HG02970 (cell line): ENCODE measurements around the gene KLRC2.
"Not testable (repeated sequence)": the region's sequence is repeated elsewhere in the genome, so short reads cannot be mapped to it uniquely, and the experiment has no call there.

Experiments
- ATAC-seq: cut with Tn5 transposase; IDR thresholded peaks from one replicate; pipeline ENCODE4 v1.9.1; 2021; ENCODE audit warnings: mild to moderate bottlenecking, moderate library complexity, moderate number of reproducible peaks; ENCODE audit not compliant: unreplicated experiment, low FRiP score

Gene KLRC2

GRCh38 chr12:10435816-10436215, at the start of gene KLRC2:
TSS of gene KLRC2 (minus strand) at chr12:10436010. CDS start at chr12:10435986, 24 bp downstream.
- not testable (repeated sequence) for ATAC-seq

- ATAC-seq = not testable (repeated sequence)
Observed at GRCh38 chr12:10481901-10482300, 46.1 kb upstream of the KLRC2 start.

- not testable (repeated sequence) for ATAC-seq
Observed at GRCh38 chr12:10472808-10473207, 37.0 kb upstream of the KLRC2 start.

- ATAC-seq = no peak
Observed at GRCh38 chr12:10469701-10470100, 33.9 kb upstream of the KLRC2 start.

GRCh38 chr12:10466311-10466710, 30.5 kb upstream of the KLRC2 start:
- ATAC-seq = no peak

- no peak for ATAC-seq
Observed at GRCh38 chr12:10457760-10458159, 21.9 kb upstream of the KLRC2 start.

GRCh38 chr12:10456856-10457255, 21.0 kb upstream of the KLRC2 start:
- ATAC-seq = no peak

GRCh38 chr12:10455766-10456165, 20.0 kb upstream of the KLRC2 start:
- no peak for ATAC-seq

GRCh38 chr12:10454531-10454930, 18.7 kb upstream of the KLRC2 start:
- no peak for ATAC-seq

GRCh38 chr12:10453156-10453555, 17.3 kb upstream of the KLRC2 start, which contains the start of gene KLRC1:
TSS of gene KLRC1 (minus strand) at chr12:10453377. CDS start at chr12:10451156, 2,221 bp downstream.
- no peak for ATAC-seq

GRCh38 chr12:10448236-10448635, 12.4 kb upstream of the KLRC2 start:
- ATAC-seq = no peak

GRCh38 chr12:10446052-10446451, 10.2 kb upstream of the KLRC2 start:
- not testable (repeated sequence) for ATAC-seq

GRCh38 chr12:10441144-10441543, 5.3 kb upstream of the KLRC2 start:
- not testable (repeated sequence) for ATAC-seq

- ATAC-seq = not testable (repeated sequence)
Observed at GRCh38 chr12:10439608-10440274, 3.9 kb upstream of the KLRC2 start.

GRCh38 chr12:10437601-10438000, 1.8 kb upstream of the KLRC2 start:
- ATAC-seq = not testable (repeated sequence)

- ATAC-seq = not testable (repeated sequence)
Observed at GRCh38 chr12:10430623-10431022, 5.2 kb downstream of the KLRC2 start.

GRCh38 chr12:10425938-10426337, 9.9 kb downstream of the KLRC2 start:
- ATAC-seq = not testable (repeated sequence)

- not testable (repeated sequence) for ATAC-seq
Observed at GRCh38 chr12:10424260-10424899, 11.4 kb downstream of the KLRC2 start.

- ATAC-seq = not testable (repeated sequence)
Observed at GRCh38 chr12:10422159-10422558, 13.7 kb downstream of the KLRC2 start.

- ATAC-seq = not testable (repeated sequence)
Observed at GRCh38 chr12:10420334-10420733, 15.5 kb downstream of the KLRC2 start, which contains the start of gene KLRC3. TSS of gene KLRC3 (minus strand) at chr12:10420595. CDS start at chr12:10420550, 45 bp downstream.

- no peak for ATAC-seq
Observed at GRCh38 chr12:10409392-10409791, 26.4 kb downstream of the KLRC2 start, which contains the start of gene KLRC4. TSS of gene KLRC4 (minus strand) at chr12:10409757. CDS start at chr12:10409575, 182 bp downstream.

GRCh38 chr12:10408842-10409241, 27.0 kb downstream of the KLRC2 start:
- no peak for ATAC-seq
